ENCODE measurements around the gene MRPL10. TPM values are rescaled to one million over a fixed set of nuclear protein-coding genes. Genes with fewer than 3 reads are reported as not detected.

MRPL10 gene
- total RNA-seq, 1 donor from 2014 or later: 14.0 TPM

- no peak for TF ChIP-seq CTCF (IDR thresholded peaks at IDR 0.05; ENCODE audit: insufficient read depth, low read length, severe bottlenecking)
- FAIRE-seq: no peak
- DNase-seq (ENCODE audit: low read depth): no peak
- peaks cover 23% of the 10 kb centered on the region for H3K36me3 ChIP-seq (ENCODE audit: control insufficient read depth, insufficient read depth, low read length)
- no peak overlapping the region for H3K4me3 ChIP-seq (ENCODE audit: low read depth, low read length)
- no peaks in the 10 kb centered on the region for H3K27me3 ChIP-seq (ENCODE audit: control insufficient read depth, insufficient read depth, low read length)
Observed at GRCh38 chr17:47811709-47812108, 19.6 kb downstream of the MRPL10 start.

GRCh38 chr17:47810901-47811635 is 20.3 kb downstream of the MRPL10 start:
- no peak for TF ChIP-seq CTCF (IDR thresholded peaks at IDR 0.05; ENCODE audit: insufficient read depth, low read length, severe bottlenecking)
- H3K36me3 ChIP-seq (ENCODE audit: control insufficient read depth, insufficient read depth, low read length): peaks cover 22% of the 10 kb centered on the region
- no peak for FAIRE-seq

GRCh38 chr17:47810200-47810821 is 21.0 kb downstream of the MRPL10 start:
- peak; percentile 86 for FAIRE-seq
- no peak overlapping the region for H3K4me3 ChIP-seq (ENCODE audit: low read depth, low read length)
- H3K27me3 ChIP-seq (ENCODE audit: control insufficient read depth, insufficient read depth, low read length): no peaks in the 10 kb centered on the region
- DNase-seq (ENCODE audit: low read depth): peak; percentile 98
- peaks cover 16% of the 10 kb centered on the region for H3K36me3 ChIP-seq (ENCODE audit: control insufficient read depth, insufficient read depth, low read length)
- TF ChIP-seq CTCF (IDR thresholded peaks at IDR 0.05; ENCODE audit: insufficient read depth, low read length, severe bottlenecking): no peak

More at GRCh38 chr17:47810901-47811635, 20.3 kb downstream of the MRPL10 start:
- Histone ChIP-seq H3K4me3 (ENCODE audit: low read depth, low read length) (no peak overlapping the region), H3K27me3 (ENCODE audit: control insufficient read depth, insufficient read depth, low read length) (no peaks in the 10 kb centered on the region)
- DNase-seq (ENCODE audit: low read depth): no peak

GRCh38 chr17:47808830-47809480 is 22.4 kb downstream of the MRPL10 start:
- DNase-seq (ENCODE audit: low read depth): no peak
- no peak overlapping the region for H3K4me3 ChIP-seq (ENCODE audit: low read depth, low read length)
- no peak for TF ChIP-seq CTCF (IDR thresholded peaks at IDR 0.05; ENCODE audit: insufficient read depth, low read length, severe bottlenecking)
- H3K36me3 ChIP-seq (ENCODE audit: control insufficient read depth, insufficient read depth, low read length): peaks cover 15% of the 10 kb centered on the region
- FAIRE-seq: no peak
- peaks cover 2% of the 10 kb centered on the region for H3K27me3 ChIP-seq (ENCODE audit: control insufficient read depth, insufficient read depth, low read length)

GRCh38 chr17:47808036-47808829 is 23.1 kb downstream of the MRPL10 start:
- FAIRE-seq (no peak), DNase-seq (ENCODE audit: low read depth) (no peak)
- peaks cover 14% of the 10 kb centered on the region for H3K36me3 ChIP-seq (ENCODE audit: control insufficient read depth, insufficient read depth, low read length)
- TF ChIP-seq CTCF (IDR thresholded peaks at IDR 0.05; ENCODE audit: insufficient read depth, low read length, severe bottlenecking): no peak
- H3K4me3 ChIP-seq (ENCODE audit: low read depth, low read length): no peak overlapping the region
- H3K27me3 ChIP-seq (ENCODE audit: control insufficient read depth, insufficient read depth, low read length): peaks cover 5% of the 10 kb centered on the region
